ENCODE data around the gene GRIN3A. TPM values are rescaled to one million over a fixed set of nuclear protein-coding genes. Genes with fewer than 3 reads are reported as not detected.
A peak's percentile ranks its signal among the peaks of the same experiment; 100 is the strongest.
"Not testable (repeated sequence)": the region's sequence is repeated elsewhere in the genome, so short reads cannot be mapped to it uniquely, and the experiment has no call there.

GRIN3A gene
- total RNA-seq, 1 experiment from 2014 or later: not detected

GRCh38 chr9:101592788-101593187 is 145.7 kb downstream of the GRIN3A start:
- DNase-seq (ENCODE audit: low read depth): no peak
- in situ Hi-C loops (cut with HindIII; ENCODE audit: low pct_unique_long_range_greater_than_20kb, low sequenced_read_pairs): no loop called here

- in situ Hi-C loops (cut with HindIII; ENCODE audit: low pct_unique_long_range_greater_than_20kb, low sequenced_read_pairs): no loop called here
- no peak for DNase-seq (ENCODE audit: low read depth)
Observed at GRCh38 chr9:101591787-101592446, 146.5 kb downstream of the GRIN3A start.

- no peak for DNase-seq (ENCODE audit: low read depth)
- in situ Hi-C loops (cut with HindIII; ENCODE audit: low pct_unique_long_range_greater_than_20kb, low sequenced_read_pairs): no loop called here
Observed at GRCh38 chr9:101590901-101591300, 147.5 kb downstream of the GRIN3A start.

- in situ Hi-C loops (cut with HindIII; ENCODE audit: low pct_unique_long_range_greater_than_20kb, low sequenced_read_pairs): not testable (repeated sequence)
- DNase-seq (ENCODE audit: low read depth): peak; percentile 70
Observed at GRCh38 chr9:101590074-101590473, 148.4 kb downstream of the GRIN3A start.

- in situ Hi-C loops (cut with HindIII; ENCODE audit: low pct_unique_long_range_greater_than_20kb, low sequenced_read_pairs): no loop called here
- DNase-seq (ENCODE audit: low read depth): no peak
Observed at GRCh38 chr9:101587332-101588043, 151.0 kb downstream of the GRIN3A start.

GRCh38 chr9:101586651-101587050 is 151.8 kb downstream of the GRIN3A start:
- in situ Hi-C loops (cut with HindIII; ENCODE audit: low pct_unique_long_range_greater_than_20kb, low sequenced_read_pairs): no loop called here
- no peak for DNase-seq (ENCODE audit: low read depth)

GRCh38 chr9:101585740-101586139 is 152.7 kb downstream of the GRIN3A start:
- in situ Hi-C loops (cut with HindIII; ENCODE audit: low pct_unique_long_range_greater_than_20kb, low sequenced_read_pairs): no loop called here
- no peak for DNase-seq (ENCODE audit: low read depth)

- DNase-seq (ENCODE audit: low read depth): no peak
- in situ Hi-C loops (cut with HindIII; ENCODE audit: low pct_unique_long_range_greater_than_20kb, low sequenced_read_pairs): no loop called here
Observed at GRCh38 chr9:101582553-101582952, 155.9 kb downstream of the GRIN3A start.

- DNase-seq (ENCODE audit: low read depth): no peak
- in situ Hi-C loops (cut with HindIII; ENCODE audit: low pct_unique_long_range_greater_than_20kb, low sequenced_read_pairs): no loop called here
Observed at GRCh38 chr9:101579711-101580545, 158.5 kb downstream of the GRIN3A start.

- in situ Hi-C loops (cut with HindIII; ENCODE audit: low pct_unique_long_range_greater_than_20kb, low sequenced_read_pairs): no loop called here
- DNase-seq (ENCODE audit: low read depth): no peak
Observed at GRCh38 chr9:101578378-101578777, 160.1 kb downstream of the GRIN3A start.

GRCh38 chr9:101574731-101575333 is 163.6 kb downstream of the GRIN3A start:
- in situ Hi-C loops (cut with HindIII; ENCODE audit: low pct_unique_long_range_greater_than_20kb, low sequenced_read_pairs): no loop called here
- no peak for DNase-seq (ENCODE audit: low read depth)

GRCh38 chr9:101572316-101572715 is 166.1 kb downstream of the GRIN3A start:
- no peak for DNase-seq (ENCODE audit: low read depth)
- in situ Hi-C loops (cut with HindIII; ENCODE audit: low pct_unique_long_range_greater_than_20kb, low sequenced_read_pairs): no loop called here

- in situ Hi-C loops (cut with HindIII; ENCODE audit: low pct_unique_long_range_greater_than_20kb, low sequenced_read_pairs): no loop called here
Observed at GRCh38 chr9:101571114-101571513, 167.3 kb downstream of the GRIN3A start.

GRCh38 chr9:101569741-101570501 is 168.5 kb downstream of the GRIN3A start:
- in situ Hi-C loops (cut with HindIII; ENCODE audit: low pct_unique_long_range_greater_than_20kb, low sequenced_read_pairs): no loop called here
- DNase-seq (ENCODE audit: low read depth): no peak

More at GRCh38 chr9:101571114-101571513, 167.3 kb downstream of the GRIN3A start:
- no peak for DNase-seq (ENCODE audit: low read depth)

GRCh38 chr9:101567725-101568350 is 170.6 kb downstream of the GRIN3A start:
- DNase-seq (ENCODE audit: low read depth): no peak
- in situ Hi-C loops (cut with HindIII; ENCODE audit: low pct_unique_long_range_greater_than_20kb, low sequenced_read_pairs): no loop called here

GRCh38 chr9:101566904-101567724 is 171.3 kb downstream of the GRIN3A start:
- DNase-seq (ENCODE audit: low read depth): peak; percentile 28
- in situ Hi-C loops (cut with HindIII; ENCODE audit: low pct_unique_long_range_greater_than_20kb, low sequenced_read_pairs): no loop called here

- in situ Hi-C loops (cut with HindIII; ENCODE audit: low pct_unique_long_range_greater_than_20kb, low sequenced_read_pairs): no loop called here
- DNase-seq (ENCODE audit: low read depth): no peak
Observed at GRCh38 chr9:101564252-101564651, 174.2 kb downstream of the GRIN3A start.

Measured in Caki2 (cell line).